A549 (cell line): ENCODE results near the gene CITED2. TPM values are rescaled to one million over a fixed set of nuclear protein-coding genes. Genes with fewer than 3 reads are reported as not detected.

Experiments
- ATAC-seq, 2 experiments: fragments of 200-7000 bp in 1 of 2; fragments of >200 bp in 1 of 2; cut with Nextera tagmentation in 1 of 2; cut with Tn5 transposase in 1 of 2; 3 replicates each; pipeline versions ENCODE4 v1.8.0 to v1.9.1; 2018 to 2020; ENCODE audit warnings: mild to moderate bottlenecking in 1 of 2, moderate library complexity in 1 of 2
- CTCF ChIA-PET: fragments of 300-600 bp; sonication (Branson Sonifier 250); formaldehyde crosslinking; extraction: SDS; loops from one replicate; lab custom pipeline; 2021; ENCODE audit warnings: antibody characterized with exemption, inconsistent platforms; lab: Yijun Ruan, JAX
- POLR2A ChIA-PET: fragments of 350-600 bp; formaldehyde crosslinking; extraction: SDS; loops from one replicate; lab custom pipeline; 2021; ENCODE audit warnings: antibody characterized with exemption, inconsistent platforms; lab: Yijun Ruan, JAX
- DNase-seq, 2 experiments: peaks; one replicate each; pipeline versions ENCODE4 v3.0.0 to v3.0.0-alpha.2; 2011 to 2016; ENCODE audit warnings: low read depth in 1 of 2, low spot score in 1 of 2
- FAIRE-seq: peaks from 2 replicates; lab custom pipeline; 2011; peaks lifted over from hg19 to GRCh38; lab: Jason Lieb, UNC
- H3K27ac ChIP-seq, 2 experiments: fragments of >200 bp; sonication (Bioruptor Twin); formaldehyde crosslinking; 3 replicates each; pipeline ENCODE4 v1.5.1; 2016 to 2017
- H3K4me1 ChIP-seq: fragments of >200 bp; sonication (Bioruptor Twin); formaldehyde crosslinking; 3 replicates; pipeline ENCODE4 v1.6.1; 2016
- H3K4me2 ChIP-seq: fragments of >200 bp; sonication (Bioruptor Twin); formaldehyde crosslinking; 3 replicates; pipeline ENCODE4 v1.6.1; 2016
- H3K4me3 ChIP-seq: fragments of >200 bp; sonication (Bioruptor Twin); formaldehyde crosslinking; 3 replicates; pipeline ENCODE4 v1.5.1; 2016
- H3K9me3 ChIP-seq: fragments of >200 bp; sonication (Bioruptor Twin); formaldehyde crosslinking; 3 replicates; pipeline ENCODE4 v1.6.1; 2016
- ATOH8 ChIP-seq: fragments of 250-450 bp; sonication (Bioruptor Pico); IDR thresholded peaks from 2 replicates; pipeline ENCODE4 v1.5.0; 2020; ENCODE audit warnings: low read depth, mild to moderate bottlenecking, moderate library complexity
- BHLHE40 ChIP-seq: IDR thresholded peaks from 2 replicates; pipeline ENCODE4 v1.6.1; 2012; ENCODE audit warnings: low read depth, low read length, inconsistent platforms
- CBX8 ChIP-seq: fragments of 200-600 bp; sonication (generic); IDR thresholded peaks from 2 replicates; pipeline ENCODE4 v1.6.1; 2016
- CEBPB ChIP-seq, 2 experiments: fragments of >200 bp in 1 of 2; sonication (Bioruptor Twin) in 1 of 2; formaldehyde crosslinking in 1 of 2; IDR thresholded peaks; 2 replicates each; pipeline ENCODE4 v1.6.1; 2012 to 2016
- CHD4 ChIP-seq: fragments of 200-600 bp; sonication (generic); IDR thresholded peaks from 2 replicates; pipeline ENCODE4 v1.6.1; 2016; ENCODE audit warnings: antibody characterized with exemption, mild to moderate bottlenecking, borderline replicate concordance
- EHF ChIP-seq: fragments of 250-450 bp; sonication (Bioruptor Pico); IDR thresholded peaks from 2 replicates; pipeline ENCODE4 v1.5.0; 2020; ENCODE audit warnings: mild to moderate bottlenecking
- EHMT2 ChIP-seq: fragments of 200-600 bp; sonication (generic); IDR thresholded peaks from 2 replicates; pipeline ENCODE4 v1.6.1; 2016; ENCODE audit warnings: antibody characterized with exemption, low read depth, mild to moderate bottlenecking, moderate library complexity
- EP300 ChIP-seq, 2 experiments: fragments of >200 bp; sonication (Bioruptor Twin); formaldehyde crosslinking; IDR thresholded peaks; 2 replicates in 1 of 2; 3 replicates in 1 of 2; pipeline ENCODE4 v1.6.1; 2016 to 2017
- HDAC2 ChIP-seq: fragments of 200-600 bp; sonication (generic); IDR thresholded peaks from 2 replicates; pipeline ENCODE4 v1.6.1; 2016
- HES2 ChIP-seq: fragments of >200 bp; sonication (Bioruptor Twin); formaldehyde crosslinking; IDR thresholded peaks from 2 replicates; pipeline ENCODE4 v1.6.1; 2016
- HEYL ChIP-seq: fragments of 250-450 bp; sonication (Bioruptor Pico); IDR thresholded peaks from 2 replicates; pipeline ENCODE4 v1.8.0; 2021; ENCODE audit warnings: mild to moderate bottlenecking, moderate library complexity
- HOXB13 ChIP-seq: fragments of 250-450 bp; sonication (Bioruptor Pico); IDR thresholded peaks from 2 replicates; pipeline ENCODE4 v1.5.0; 2020; ENCODE audit warnings: low read depth, mild to moderate bottlenecking, moderate library complexity
- HOXB5 ChIP-seq: fragments of 250-450 bp; sonication (Bioruptor Pico); IDR thresholded peaks from 2 replicates; pipeline ENCODE4 v1.5.0; 2020; ENCODE audit warnings: mild to moderate bottlenecking, moderate library complexity
- KDM1A ChIP-seq: fragments of 200-600 bp; sonication (generic); IDR thresholded peaks from 2 replicates; pipeline ENCODE4 v1.6.1; 2016; ENCODE audit warnings: low read depth, mild to moderate bottlenecking
- KDM5A ChIP-seq: fragments of 200-600 bp; sonication (generic); IDR thresholded peaks from 2 replicates; pipeline ENCODE4 v1.6.1; 2016; ENCODE audit warnings: antibody characterized with exemption, mild to moderate bottlenecking
- MAFK ChIP-seq: fragments of 450-650 bp; IDR thresholded peaks from 2 replicates; pipeline ENCODE4 v1.6.1; 2014; ENCODE audit not compliant: partially characterized antibody
- MYC ChIP-seq: IDR thresholded peaks from 2 replicates; pipeline ENCODE4 v1.6.1; 2012; ENCODE audit warnings: mild to moderate bottlenecking, inconsistent platforms, low read length, improper control_type of control experiment, borderline replicate concordance
- POLR2AphosphoS2 ChIP-seq: conservative IDR thresholded peaks from 2 replicates; pipeline ENCODE4 v1.6.1; 2012; ENCODE audit warnings: low read length, improper control_type of control experiment, inconsistent platforms
- REST ChIP-seq: fragments of 200-600 bp; sonication (generic); IDR thresholded peaks from 2 replicates; pipeline ENCODE4 v1.6.1; 2016; ENCODE audit warnings: antibody characterized with exemption, mild to moderate bottlenecking, moderate library complexity
- SMC3 ChIP-seq: fragments of >200 bp; sonication (Bioruptor Twin); formaldehyde crosslinking; IDR thresholded peaks from 3 replicates; pipeline ENCODE4 v1.6.1; 2018; ENCODE audit warnings: inconsistent platforms
- TP53 ChIP-seq: fragments of 250-450 bp; sonication (Bioruptor Pico); IDR thresholded peaks from 2 replicates; pipeline ENCODE4 v1.5.0; 2021; ENCODE audit warnings: mild to moderate bottlenecking, moderate library complexity
- ZC3H11A ChIP-seq: fragments of 450-650 bp; IDR thresholded peaks from 2 replicates; pipeline ENCODE4 v1.6.1; 2014; ENCODE audit warnings: antibody characterized with exemption, mild to moderate bottlenecking
- ZFP36 ChIP-seq: fragments of 450-650 bp; IDR thresholded peaks from 2 replicates; pipeline ENCODE4 v1.6.1; 2014; ENCODE audit warnings: borderline replicate concordance; ENCODE audit not compliant: partially characterized antibody
- ZSCAN20 ChIP-seq: fragments of 250-450 bp; sonication (Bioruptor Pico); IDR thresholded peaks from 2 replicates; pipeline ENCODE4 v1.8.0; 2022; ENCODE audit warnings: mild to moderate bottlenecking, moderate library complexity
- WGBS: methylation state at CpG from one replicate; pipeline ENCODE4 v1.1.6; 2017; ENCODE audit errors: missing lambda C conversion rate; 5-methylcytosine and 5-hydroxymethylcytosine counted together
- polyA plus RNA-seq, 4 experiments: library from polyadenylated mRNA; depleted of rRNA in 3 of 4; stranded (reverse); fragments of >200 nt; fragmentation: RNase III in 1 of 4; extraction: RNeasy Plus Mini Kit Qiagen cat#74134 plus additional on column Dnase treatment in 1 of 4; gene quantifications; 2 replicates in 3 of 4; 3 replicates in 1 of 4; pipeline ENCODE4 v1.2.3, GENCODE V29; 2011 to 2017

The CITED2 gene
- polyA plus RNA-seq, 2 of the 4 experiments (the other 2 are of a cell fraction) = 6.4 to 9.3 TPM

GRCh38 chr6:139361211-139361610 lies 13.2 kb downstream of the CITED2 start:
- H3K4me1 ChIP-seq = no peaks in the 10 kb centered on the region
- WGBS = 56% methylated on average over 2 of the region's 2 CpGs
- H3K4me2 ChIP-seq = no peak overlapping the region
- ChIA-PET POLR2A (no interaction called here), CTCF (interaction anchor here (1.2 kb wide), 1 partner anchor 546 kb away, joined by 4 read pairs; no protein-coding TSS in a partner anchor)
- no peak for FAIRE-seq
- DNase-seq = no peak
- no peaks in the 10 kb centered on the region for H3K9me3 ChIP-seq
- no peak for ATAC-seq
- no peak overlapping the region for H3K27ac ChIP-seq
- no peak overlapping the region for H3K4me3 ChIP-seq
- no peak for TF ChIP-seq CHD4
- TF ChIP-seq HEYL = no peak
- TF ChIP-seq POLR2AphosphoS2 = no peak
- no peak for TF ChIP-seq MYC
- TF ChIP-seq HOXB13 (CRISPR knock-in tag) = no peak
- no peak for TF ChIP-seq SMC3
- TF ChIP-seq HES2 = no peak
- no peak for TF ChIP-seq ZC3H11A
- no peak for TF ChIP-seq CBX8
- no peak for TF ChIP-seq KDM5A
- no peak for TF ChIP-seq EP300 (IDR thresholded peaks at IDR 0.05)
- TF ChIP-seq ATOH8 (CRISPR knock-in tag) = no peak
- no peak for TF ChIP-seq HDAC2

GRCh38 chr6:139356924-139357323 lies 17.5 kb downstream of the CITED2 start:
- WGBS = 62% methylated on average over 2 of the region's 2 CpGs
- POLR2A ChIA-PET = no interaction called here

More at GRCh38 chr6:139356924-139357323, 17.5 kb downstream of the CITED2 start:
- Histone ChIP-seq H3K4me1 (no peaks in the 10 kb centered on the region), H3K4me2 (no peak overlapping the region), H3K4me3 (no peak overlapping the region), H3K9me3 (no peaks in the 10 kb centered on the region), H3K27ac (no peak overlapping the region)
- FAIRE-seq (no peak), DNase-seq (no peak), ATAC-seq (no peak)
- TF ChIP-seq CHD4 (no peak), HOXB5 (CRISPR knock-in tag) (no peak), ZFP36 (no peak), ZSCAN20 (CRISPR knock-in tag) (no peak), EHF (CRISPR knock-in tag) (no peak), BHLHE40 (no peak), KDM1A (no peak), EP300 (IDR thresholded peaks at IDR 0.05) (no peak), CEBPB (IDR thresholded peaks at IDR 0.05) (no peak), MAFK (no peak), TP53 (CRISPR knock-in tag) (no peak), EHMT2 (no peak), REST (no peak)
- CTCF ChIA-PET = no interaction called here
